Karpas-422 (cell line): Measurements from ENCODE around the gene TRIO. TPM values are rescaled to one million over a fixed set of nuclear protein-coding genes. Genes with fewer than 3 reads are reported as not detected.

ENCODE experiments used
- DNase-seq: peaks from one replicate; pipeline ENCODE4 v3.0.0-alpha.2; 2015
- H2AFZ ChIP-seq: fragments of 200-600 bp; sonication (generic); 2 replicates; pipeline ENCODE4 v1.6.1; 2014; ENCODE audit warnings: antibody characterized with exemption, low read length, mixed read lengths
- H3K27ac ChIP-seq: fragments of 200-600 bp; sonication (generic); 2 replicates; pipeline ENCODE4 v1.5.1; 2014; ENCODE audit warnings: mild to moderate bottlenecking, low read length, moderate library complexity
- H3K27me3 ChIP-seq: fragments of 200-600 bp; sonication (generic); 2 replicates; pipeline ENCODE4 v1.6.1; 2014; ENCODE audit warnings: low read length, mixed read lengths
- H3K36me3 ChIP-seq: fragments of 200-600 bp; sonication (generic); 2 replicates; pipeline ENCODE4 v1.6.1; 2014; ENCODE audit warnings: low read length, mixed read lengths; ENCODE audit not compliant: insufficient read depth
- H3K4me1 ChIP-seq: fragments of 200-600 bp; sonication (generic); 2 replicates; pipeline ENCODE4 v1.6.1; 2014; ENCODE audit warnings: mild to moderate bottlenecking, low read length, mixed read lengths
- H3K4me2 ChIP-seq: fragments of 200-600 bp; sonication (generic); 2 replicates; pipeline ENCODE4 v1.6.1; 2014; ENCODE audit warnings: low read length, low read depth, mild to moderate bottlenecking; ENCODE audit not compliant: poor library complexity, severe bottlenecking
- H3K4me3 ChIP-seq: fragments of 200-600 bp; sonication (generic); 2 replicates; pipeline ENCODE4 v1.5.1; 2014; ENCODE audit warnings: mild to moderate bottlenecking, antibody characterized with exemption, low read length, mixed read lengths
- H3K79me2 ChIP-seq: fragments of 200-600 bp; sonication (generic); 2 replicates; pipeline ENCODE4 v1.6.1; 2014; ENCODE audit warnings: mild to moderate bottlenecking, low read length, mixed read lengths
- H3K9ac ChIP-seq: fragments of 200-600 bp; sonication (generic); 2 replicates; pipeline ENCODE4 v1.6.0; 2014; ENCODE audit warnings: low read length
- H3K9me2 ChIP-seq: fragments of 200-600 bp; sonication (generic), shearing (Covaris generic); replicated peaks from 2 replicates; pipeline ENCODE4 v1.6.0; 2014; ENCODE audit warnings: mild to moderate bottlenecking, low read length, moderate library complexity; ENCODE audit not compliant: insufficient read depth
- H3K9me3 ChIP-seq: fragments of 300-700, 200-600 bp; sonication (generic); 2 replicates; pipeline ENCODE4 v1.6.1; 2014; ENCODE audit warnings: low read length, mixed read lengths
- H4K20me1 ChIP-seq: fragments of 200-600 bp; sonication (generic); 2 replicates; pipeline ENCODE4 v1.6.1; 2014; ENCODE audit warnings: mild to moderate bottlenecking, antibody characterized with exemption, low read length, low read depth; ENCODE audit not compliant: insufficient read depth
- total RNA-seq: library from RNA; depleted of rRNA; stranded (reverse); fragments of >200 nt; shearing (Covaris generic); gene quantifications from 2 replicates; pipeline ENCODE4 v1.2.3, GENCODE V29; 2014; ENCODE audit warnings: low replicate concordance

TRIO gene
- total RNA-seq, 1 experiment from 2014 or later, result 0.04 TPM

DNA sequence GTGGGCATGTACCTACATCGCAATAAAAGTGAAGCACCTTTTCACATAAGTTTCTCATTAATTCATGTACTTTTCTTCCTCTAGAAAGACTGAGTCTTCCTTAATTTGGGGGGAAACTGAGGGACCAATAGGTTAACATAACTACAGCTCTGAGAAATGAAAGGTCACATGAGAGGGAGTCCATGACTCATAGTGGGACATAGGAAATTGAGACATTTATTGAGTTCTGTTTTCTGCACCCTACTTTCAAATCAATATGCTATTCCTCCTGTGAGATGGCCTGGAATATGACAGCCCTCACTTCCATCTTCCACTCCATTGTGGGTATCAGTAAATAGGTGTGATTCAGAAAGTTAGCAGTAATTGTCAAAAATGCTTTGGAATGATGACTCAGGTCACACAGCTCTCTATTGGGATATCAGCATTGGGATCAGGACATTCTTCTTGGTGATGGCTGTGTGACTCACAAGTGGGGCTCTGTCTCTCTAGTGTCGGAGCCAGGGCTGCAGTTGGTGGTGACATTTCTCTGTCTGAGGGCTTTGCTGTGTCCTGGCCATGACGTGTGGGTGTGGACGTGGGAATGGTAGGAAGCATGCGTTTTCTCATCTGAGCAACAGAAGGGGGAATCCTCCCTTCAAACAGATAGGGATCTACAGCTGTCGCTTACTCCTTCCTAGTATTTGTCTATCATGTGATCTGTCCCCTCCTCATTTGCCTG, 125.0 kb downstream of the TRIO start:
- no peaks in the 10 kb centered on the region for H3K79me2 ChIP-seq
- no peak overlapping the region for H3K4me2 ChIP-seq
- no peaks in the 10 kb centered on the region for H4K20me1 ChIP-seq
- no peaks in the 10 kb centered on the region for H3K27me3 ChIP-seq
- no peak overlapping the region for H3K4me3 ChIP-seq
- no peak overlapping the region for H3K27ac ChIP-seq
- H3K4me1 ChIP-seq, result peaks cover 8% of the 10 kb centered on the region
- DNase-seq, result no peak
- no peaks in the 10 kb centered on the region for H3K36me3 ChIP-seq
- H3K9me3 ChIP-seq, result no peaks in the 10 kb centered on the region
- no peak overlapping the region for H3K9ac ChIP-seq
- no peak overlapping the region for H2AFZ ChIP-seq
- no peaks in the 10 kb centered on the region for H3K9me2 ChIP-seq

- no peaks in the 10 kb centered on the region for H4K20me1 ChIP-seq
- DNase-seq, result no peak
- H2AFZ ChIP-seq, result no peak overlapping the region
- no peak overlapping the region for H3K9ac ChIP-seq
- peaks cover 8% of the 10 kb centered on the region for H3K4me1 ChIP-seq
- H3K9me3 ChIP-seq, result no peaks in the 10 kb centered on the region
- no peaks in the 10 kb centered on the region for H3K27me3 ChIP-seq
- no peak overlapping the region for H3K27ac ChIP-seq
- no peaks in the 10 kb centered on the region for H3K79me2 ChIP-seq
- no peak overlapping the region for H3K4me2 ChIP-seq
- H3K9me2 ChIP-seq, result no peaks in the 10 kb centered on the region
- H3K36me3 ChIP-seq, result no peaks in the 10 kb centered on the region
- no peak overlapping the region for H3K4me3 ChIP-seq
Observed at GRCh38 chr5:14268738-14269137, 125.6 kb downstream of the TRIO start.

- no peaks in the 10 kb centered on the region for H3K79me2 ChIP-seq
- H3K4me3 ChIP-seq, result no peak overlapping the region
- no peaks in the 10 kb centered on the region for H3K36me3 ChIP-seq
- no peak overlapping the region for H3K27ac ChIP-seq
- H2AFZ ChIP-seq, result no peak overlapping the region
- H3K4me1 ChIP-seq, result peaks cover 7% of the 10 kb centered on the region
- H3K4me2 ChIP-seq, result no peak overlapping the region
- no peaks in the 10 kb centered on the region for H3K9me3 ChIP-seq
- H4K20me1 ChIP-seq, result no peaks in the 10 kb centered on the region
- no peaks in the 10 kb centered on the region for H3K9me2 ChIP-seq
- H3K9ac ChIP-seq, result no peak overlapping the region
- DNase-seq, result no peak
- no peaks in the 10 kb centered on the region for H3K27me3 ChIP-seq
Observed at GRCh38 chr5:14269395-14269794, 126.3 kb downstream of the TRIO start.

- DNase-seq, result peak; percentile 73
- no peak overlapping the region for H2AFZ ChIP-seq
- H3K4me1 ChIP-seq, result no peaks in the 10 kb centered on the region
- H3K9ac ChIP-seq, result no peak overlapping the region
- no peak overlapping the region for H3K4me3 ChIP-seq
- H3K36me3 ChIP-seq, result no peaks in the 10 kb centered on the region
- no peaks in the 10 kb centered on the region for H4K20me1 ChIP-seq
- H3K27me3 ChIP-seq, result no peaks in the 10 kb centered on the region
- no peak overlapping the region for H3K4me2 ChIP-seq
- no peaks in the 10 kb centered on the region for H3K9me3 ChIP-seq
- H3K9me2 ChIP-seq, result no peaks in the 10 kb centered on the region
- H3K27ac ChIP-seq, result no peak overlapping the region
- no peaks in the 10 kb centered on the region for H3K79me2 ChIP-seq
Observed at GRCh38 chr5:14270209-14270702, 127.1 kb downstream of the TRIO start.

DNA sequence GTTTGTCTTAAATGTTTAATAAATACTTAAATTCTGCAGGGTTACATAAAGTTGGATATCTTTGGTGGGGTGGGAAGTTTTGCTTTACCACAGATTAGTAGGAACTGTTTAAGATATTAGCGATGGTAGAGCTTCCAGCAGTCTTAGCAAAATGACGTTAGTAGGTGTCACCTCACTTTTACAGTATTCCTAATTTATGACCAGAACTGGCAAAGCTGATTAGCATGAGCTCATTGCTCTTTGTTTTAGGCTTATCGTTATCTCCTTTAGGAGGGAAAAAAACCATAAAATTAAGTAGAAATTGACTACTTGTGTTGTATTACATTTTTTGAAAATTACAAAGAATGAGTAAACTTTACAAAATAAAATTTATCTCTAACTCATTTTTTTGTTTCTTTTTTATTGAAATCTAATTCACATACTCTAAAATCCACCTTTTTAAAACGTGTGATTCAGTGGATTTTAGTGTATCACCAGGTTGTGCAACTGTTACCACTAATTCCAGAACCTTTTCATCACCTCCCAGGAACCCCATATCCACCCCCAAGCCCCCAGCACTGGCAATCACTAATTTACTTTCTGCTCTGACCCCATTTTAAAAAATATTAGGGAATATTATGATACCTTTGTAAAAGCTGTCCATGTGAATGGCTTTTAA, 129.5 kb downstream of the TRIO start:
- Histone ChIP-seq H3K4me2 (no peak overlapping the region), H3K36me3 (no peaks in the 10 kb centered on the region), H4K20me1 (no peaks in the 10 kb centered on the region), H2AFZ (no peak overlapping the region), H3K79me2 (no peaks in the 10 kb centered on the region), H3K9me2 (no peaks in the 10 kb centered on the region), H3K9me3 (no peaks in the 10 kb centered on the region), H3K9ac (no peak overlapping the region), H3K4me3 (no peak overlapping the region), H3K27ac (no peak overlapping the region), H3K4me1 (no peaks in the 10 kb centered on the region), H3K27me3 (no peaks in the 10 kb centered on the region)
- no peak for DNase-seq

- Histone ChIP-seq H3K36me3 (no peaks in the 10 kb centered on the region), H3K9me3 (no peaks in the 10 kb centered on the region), H3K9ac (no peak overlapping the region), H3K27ac (no peak overlapping the region), H4K20me1 (no peaks in the 10 kb centered on the region), H3K79me2 (no peaks in the 10 kb centered on the region), H3K4me1 (no peaks in the 10 kb centered on the region), H3K4me3 (no peak overlapping the region), H3K27me3 (no peaks in the 10 kb centered on the region), H2AFZ (no peak overlapping the region), H3K4me2 (no peak overlapping the region), H3K9me2 (no peaks in the 10 kb centered on the region)
- DNase-seq, result no peak
Observed at GRCh38 chr5:14273207-14273767, 130.1 kb downstream of the TRIO start.

DNA sequence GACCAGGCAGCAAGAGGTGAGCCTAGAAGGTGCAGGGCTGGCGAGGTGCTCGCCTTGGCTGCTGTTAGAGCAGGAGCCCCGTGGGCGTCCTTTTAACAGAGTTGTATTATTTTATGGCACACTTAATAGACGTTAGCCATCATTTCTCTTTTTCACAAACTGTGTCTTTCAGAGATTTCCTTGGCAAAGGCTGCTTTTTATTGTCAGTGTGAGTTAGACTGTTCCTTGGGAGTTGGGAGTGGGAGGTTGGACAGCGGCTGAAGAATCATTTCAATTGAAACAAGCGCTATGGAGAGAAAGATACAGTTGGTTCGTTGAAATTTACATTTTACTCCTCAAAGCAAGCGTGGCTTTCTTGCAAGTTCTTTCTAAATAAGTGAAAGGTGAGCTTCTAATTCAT, 133.2 kb downstream of the TRIO start:
- Histone ChIP-seq H3K4me1 (no peaks in the 10 kb centered on the region), H3K27ac (no peak overlapping the region), H3K79me2 (no peaks in the 10 kb centered on the region), H3K27me3 (no peaks in the 10 kb centered on the region), H4K20me1 (no peaks in the 10 kb centered on the region), H3K4me2 (no peak overlapping the region), H3K9me2 (no peaks in the 10 kb centered on the region), H2AFZ (no peak overlapping the region), H3K36me3 (no peaks in the 10 kb centered on the region), H3K9ac (no peak overlapping the region), H3K4me3 (no peak overlapping the region), H3K9me3 (no peaks in the 10 kb centered on the region)
- no peak for DNase-seq
